RWPE2 (cell line): Measurements from ENCODE around the gene TMSB15A.
A peak's percentile ranks its signal among the peaks of the same experiment; 100 is the strongest.

Source experiments
- ATAC-seq: fragments of 200-7000 bp; cut with Tn5 transposase; 3 replicates; pipeline ENCODE4 v1.9.1; 2021; ENCODE audit warnings: low read depth
- DNase-seq: peaks from one replicate; pipeline ENCODE4 v3.0.0-alpha.2; 2020; ENCODE audit warnings: low spot score
- H3K27ac ChIP-seq: fragments of 450-650 bp; 2 replicates; pipeline ENCODE4 v1.5.1; 2017; ENCODE audit warnings: mild to moderate bottlenecking; ENCODE audit not compliant: poor library complexity, severe bottlenecking
- H3K27me3 ChIP-seq: fragments of 250-450 bp; sonication (Bioruptor Pico); 2 replicates; pipeline ENCODE4 v1.5.1; 2021; ENCODE audit warnings: mild to moderate bottlenecking, moderate library complexity; ENCODE audit not compliant: insufficient read depth, poor library complexity, severe bottlenecking
- H3K36me3 ChIP-seq: fragments of 250-450 bp; sonication (Bioruptor Pico); 2 replicates; pipeline ENCODE4 v1.5.1; 2020; ENCODE audit warnings: low read depth, mild to moderate bottlenecking, moderate library complexity
- H3K4me1 ChIP-seq: fragments of 250-450 bp; sonication (Bioruptor Pico); 2 replicates; pipeline ENCODE4 v1.5.1; 2021; ENCODE audit warnings: mild to moderate bottlenecking, moderate library complexity; ENCODE audit not compliant: insufficient read depth, poor library complexity, severe bottlenecking
- H3K4me3 ChIP-seq: fragments of 250-450 bp; sonication (Bioruptor Pico); 2 replicates; pipeline ENCODE4 v1.5.1; 2021; ENCODE audit warnings: mild to moderate bottlenecking, moderate library complexity; ENCODE audit not compliant: severe bottlenecking
- H3K9me3 ChIP-seq: fragments of 250-450 bp; sonication (Bioruptor Pico); 2 replicates; pipeline ENCODE4 v1.5.1; 2021; ENCODE audit warnings: mild to moderate bottlenecking, moderate library complexity; ENCODE audit not compliant: severe bottlenecking
- CTCF ChIP-seq: fragments of 450-650 bp; IDR thresholded peaks from one replicate; pipeline ENCODE4 v1.5.1; 2017; ENCODE audit warnings: mild to moderate bottlenecking, moderate library complexity; ENCODE audit not compliant: poor library complexity, severe bottlenecking

TMSB15A gene

GRCh38 chrX:102515975-102516941 is at the start of gene TMSB15A:
Gene TMSB15A (minus strand): TSS chrX:102516739.
- ATAC-seq, result peak; percentile 94
- H3K36me3 ChIP-seq, result no peaks in the 10 kb centered on the region
- no peak within 1 kb of the TSS for H3K27ac ChIP-seq
- no peak for TF ChIP-seq CTCF
- no peaks in the 10 kb centered on the region for H3K9me3 ChIP-seq
- DNase-seq, result peak; percentile 47
- H3K27me3 ChIP-seq, result peaks cover 9% of the 10 kb centered on the region
- H3K4me3 ChIP-seq, result peak within 1 kb of the TSS; percentile 20
- H3K4me1 ChIP-seq, result no peaks in the 10 kb centered on the region

- Histone ChIP-seq H3K27ac (no peak overlapping the region), H3K27me3 (no peaks in the 10 kb centered on the region), H3K9me3 (no peaks in the 10 kb centered on the region), H3K36me3 (no peaks in the 10 kb centered on the region), H3K4me3 (no peak overlapping the region), H3K4me1 (no peaks in the 10 kb centered on the region)
- DNase-seq (no peak), ATAC-seq (no peak)
- TF ChIP-seq CTCF, result no peak
These were observed 44.0 kb upstream of the TMSB15A start for GRCh38 chrX:102560423-102561068.

- Histone ChIP-seq H3K4me1 (no peaks in the 10 kb centered on the region), H3K27me3 (no peaks in the 10 kb centered on the region), H3K9me3 (no peaks in the 10 kb centered on the region), H3K36me3 (no peaks in the 10 kb centered on the region), H3K4me3 (no peak overlapping the region), H3K27ac (no peak overlapping the region)
- ATAC-seq, result no peak
- TF ChIP-seq CTCF, result no peak
- no peak for DNase-seq
These were observed 42.1 kb upstream of the TMSB15A start for GRCh38 chrX:102558607-102559006.

GRCh38 chrX:102548231-102548630 is 31.7 kb upstream of the TMSB15A start:
- Histone ChIP-seq H3K36me3 (no peaks in the 10 kb centered on the region), H3K4me1 (no peaks in the 10 kb centered on the region), H3K9me3 (no peaks in the 10 kb centered on the region), H3K27ac (no peak overlapping the region), H3K4me3 (no peak overlapping the region), H3K27me3 (no peaks in the 10 kb centered on the region)
- no peak for TF ChIP-seq CTCF
- DNase-seq (no peak), ATAC-seq (no peak)
